Endothelial cell of umbilical vein (primary cell): ENCODE results near the gene CALN1. TPM values are rescaled to one million over a fixed set of nuclear protein-coding genes. Genes with fewer than 3 reads are reported as not detected.

Experiments used
- BruUV-seq: library from RNA; stranded (reverse); fragments of 400-500 nt; replicated peaks from 2 replicates; lab custom pipeline; 2021; lab: Mats Ljungman, UMichigan
- CTCF ChIA-PET: fragments of 300-600, 350-600 bp; sonication (Branson Sonifier 250); formaldehyde crosslinking; loops from one replicate; lab custom pipeline; 2021; ENCODE audit warnings: antibody characterized with exemption, inconsistent platforms; lab: Charles Lee
- POLR2A ChIA-PET: fragments of 300-600, 350-600 bp; sonication (Branson Sonifier 250); formaldehyde crosslinking; loops from one replicate; lab custom pipeline; 2021; ENCODE audit warnings: antibody characterized with exemption, inconsistent platforms; lab: Charles Lee
- DNase-seq: peaks from one replicate; pipeline ENCODE4 v3.0.0-alpha.2; 2011; ENCODE audit warnings: low read depth, low spot score
- FAIRE-seq: peaks from 2 replicates; lab custom pipeline; 2011; peaks lifted over from hg19 to GRCh38; lab: Jason Lieb, UNC
- H2AFZ ChIP-seq: 2 replicates; pipeline ENCODE4 v1.6.0; 2012; ENCODE audit warnings: low read depth, low read length, control low read depth, inconsistent platforms
- H3K27ac ChIP-seq: 2 replicates; pipeline ENCODE4 v1.5.1; 2011; ENCODE audit warnings: low read depth, mild to moderate bottlenecking, control low read depth, low read length, moderate library complexity; ENCODE audit not compliant: insufficient read depth
- H3K27me3 ChIP-seq, 2 experiments: 2 replicates each; pipeline versions ENCODE4 v1.6.0 to v1.6.1; 2011; ENCODE audit warnings: low read length in 2 of 2, mixed read lengths in 1 of 2; ENCODE audit not compliant: control insufficient read depth in 2 of 2, insufficient read depth in 2 of 2
- H3K36me3 ChIP-seq, 2 experiments: 2 replicates in 1 of 2; 3 replicates in 1 of 2; pipeline ENCODE4 v1.5.1; 2011; ENCODE audit warnings: low read length in 2 of 2, mild to moderate bottlenecking in 1 of 2, moderate library complexity in 1 of 2; ENCODE audit not compliant: control insufficient read depth in 2 of 2, insufficient read depth in 2 of 2; ENCODE audit errors: extremely low read depth in 1 of 2
- H3K4me1 ChIP-seq: 3 replicates; pipeline ENCODE4 v1.5.1; 2011; ENCODE audit warnings: mild to moderate bottlenecking, low read length; ENCODE audit not compliant: control insufficient read depth, insufficient read depth; ENCODE audit errors: extremely low read depth
- H3K4me2 ChIP-seq: 2 replicates; pipeline ENCODE4 v1.6.1; 2011; ENCODE audit warnings: low read length, control low read depth, mixed read lengths; ENCODE audit not compliant: insufficient read depth
- H3K4me3 ChIP-seq, 3 experiments: fragments of 200-600 bp in 1 of 3; sonication (generic), shearing (Covaris generic) in 1 of 3; replicated peaks in 1 of 3; 2 replicates each; pipeline ENCODE4 v1.5.1; 2011 to 2016; ENCODE audit warnings: control low read depth in 3 of 3, low read length in 3 of 3, mild to moderate bottlenecking in 2 of 3, inconsistent platforms in 1 of 3, low read depth in 1 of 3, moderate library complexity in 1 of 3; ENCODE audit not compliant: insufficient read depth in 1 of 3
- H3K79me2 ChIP-seq: 2 replicates; pipeline ENCODE4 v1.6.0; 2012; ENCODE audit warnings: low read length, inconsistent platforms; ENCODE audit not compliant: control insufficient read depth, insufficient read depth
- H3K9ac ChIP-seq: replicated peaks from 2 replicates; pipeline ENCODE3; 2011; ENCODE audit warnings: low read length, control low read depth; ENCODE audit not compliant: insufficient read depth; ENCODE audit errors: extremely low read depth
- H3K9me1 ChIP-seq: replicated peaks from 3 replicates; pipeline ENCODE4 v1.6.0; 2011; ENCODE audit warnings: mild to moderate bottlenecking, low read length; ENCODE audit not compliant: control insufficient read depth, insufficient read depth; ENCODE audit errors: extremely low read depth
- H3K9me3 ChIP-seq: replicated peaks from 2 replicates; pipeline ENCODE4 v1.5.1; 2012; ENCODE audit warnings: low read length, inconsistent platforms; ENCODE audit not compliant: control insufficient read depth, insufficient read depth
- H4K20me1 ChIP-seq: replicated peaks from 2 replicates; pipeline ENCODE3; 2011; ENCODE audit warnings: mild to moderate bottlenecking, low read length; ENCODE audit not compliant: control insufficient read depth, insufficient read depth; ENCODE audit errors: extremely low read depth
- EZH2 ChIP-seq: IDR thresholded peaks from 2 replicates; pipeline ENCODE4 v1.6.1; 2012; ENCODE audit warnings: borderline replicate concordance, low read depth, mild to moderate bottlenecking, moderate library complexity, low read length, inconsistent platforms; ENCODE audit not compliant: severe bottlenecking
- FOS ChIP-seq: IDR thresholded peaks from 2 replicates; pipeline ENCODE4 v1.6.1; 2011; ENCODE audit warnings: mild to moderate bottlenecking, low read length, moderate library complexity, borderline replicate concordance; ENCODE audit not compliant: insufficient read depth
- GATA2 ChIP-seq: IDR thresholded peaks from 2 replicates; pipeline ENCODE4 v1.7.0; 2011; ENCODE audit warnings: low read depth, mild to moderate bottlenecking, moderate library complexity, mixed read lengths, low read length; ENCODE audit not compliant: insufficient read length, insufficient read depth
- JUN ChIP-seq: IDR thresholded peaks from 2 replicates; pipeline ENCODE4 v1.6.1; 2011; ENCODE audit warnings: borderline replicate concordance, low read depth; ENCODE audit not compliant: insufficient read length, insufficient read depth
- MYC ChIP-seq: IDR thresholded peaks from one replicate; pipeline ENCODE4 v1.6.1; 2011; ENCODE audit warnings: mild to moderate bottlenecking, low read depth, low read length
- POLR2A ChIP-seq: IDR thresholded peaks from 2 replicates; pipeline ENCODE4 v1.6.1; 2012; ENCODE audit warnings: low read depth, mild to moderate bottlenecking, control low read depth, low read length
- POLR2AphosphoS5 ChIP-seq: IDR thresholded peaks from 2 replicates; pipeline ENCODE4 v1.6.1; 2012; ENCODE audit warnings: low read depth, mild to moderate bottlenecking, control low read depth, low read length, moderate library complexity; ENCODE audit not compliant: insufficient read depth
- dilution Hi-C: fragments of 300-500 bp; cut with MboI; formaldehyde crosslinking; loops from one replicate; pipeline ENCODE4 v1.15.0; 2019; ENCODE audit warnings: low sequenced_read_pairs; ENCODE audit not compliant: extremely low pct_ligation_motif_present
- intact Hi-C: fragments of 100-400 bp; cut with micrococcal nuclease; formaldehyde crosslinking; loops from one replicate; pipeline ENCODE4 v1.10.0; 2022
- polyA plus RNA-seq, 4 experiments: library from polyadenylated mRNA; depleted of rRNA in 3 of 4; stranded (reverse) in 3 of 4; unstranded in 1 of 4; fragments of >200 nt; gene quantifications; 2 replicates each; pipeline versions ENCODE4 v1.2.1 to v1.2.3, GENCODE V29; 2011 to 2012; ENCODE audit warnings: missing spikeins in 1 of 4
- total RNA-seq: library from RNA; stranded (reverse); gene quantifications from 2 replicates; pipeline ENCODE4 v1.2.3, GENCODE V29; 2021
- TF ChIP-seq, protein P1 (sequence below), 2 donors: IDR thresholded peaks; 1 replicate in 1 of 2; 2 replicates in 1 of 2; pipeline ENCODE4 v1.5.1; 2011; ENCODE audit warnings: low read length in 2 of 2, mild to moderate bottlenecking in 2 of 2, moderate library complexity in 2 of 2, control low read depth in 1 of 2, inconsistent platforms in 1 of 2, low read depth in 1 of 2; ENCODE audit not compliant: insufficient read depth in 1 of 2; ENCODE audit errors: extremely low read depth in 1 of 2
- TF ChIP-seq, protein P2 (sequence below): IDR thresholded peaks from 2 replicates; pipeline ENCODE4 v1.6.1; 2011; ENCODE audit not compliant: insufficient read depth, insufficient read length

The CALN1 gene
- total and polyA plus RNA-seq, 2 donors (not counting 3 experiments of a cell fraction or from before 2014, with no cell fraction given): not detected

DNA sequence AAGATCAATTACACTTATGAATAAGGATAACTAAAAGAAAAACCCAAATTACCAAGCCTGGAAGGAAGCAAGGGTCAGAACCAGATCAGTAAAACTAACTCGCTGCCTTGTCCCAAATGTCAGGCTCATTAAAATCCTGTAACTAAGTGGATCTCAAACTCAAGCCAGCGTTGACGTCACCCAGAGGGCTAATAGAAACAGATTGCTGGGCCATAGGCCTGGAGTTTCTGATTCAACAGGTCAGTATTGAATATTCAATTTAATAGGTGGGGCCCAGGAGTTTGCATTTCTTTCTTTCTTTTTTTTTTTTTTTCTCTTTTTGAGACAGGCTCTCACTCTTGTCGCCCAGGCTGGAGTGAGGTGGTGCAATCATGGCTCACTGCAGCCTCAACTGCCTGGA, 397.0 kb downstream of the CALN1 start:
- Histone ChIP-seq H3K4me1 (no peaks in the 10 kb centered on the region), H2AFZ (no peak overlapping the region), H3K27ac (no peak overlapping the region), H3K36me3 (no peaks in the 10 kb centered on the region), H3K4me2 (no peak overlapping the region), H4K20me1 (no peaks in the 10 kb centered on the region), H3K4me3 (no peak overlapping the region), H3K27me3 (no peaks in the 10 kb centered on the region), H3K79me2 (no peaks in the 10 kb centered on the region), H3K9me3 (peaks cover 7% of the 10 kb centered on the region), H3K9ac (no peak overlapping the region), H3K9me1 (no peaks in the 10 kb centered on the region)
- intact Hi-C loops: no loop called here
- no peak for TF ChIP-seq MYC
- TF ChIP-seq POLR2A: no peak
- TF ChIP-seq, protein P1, sequence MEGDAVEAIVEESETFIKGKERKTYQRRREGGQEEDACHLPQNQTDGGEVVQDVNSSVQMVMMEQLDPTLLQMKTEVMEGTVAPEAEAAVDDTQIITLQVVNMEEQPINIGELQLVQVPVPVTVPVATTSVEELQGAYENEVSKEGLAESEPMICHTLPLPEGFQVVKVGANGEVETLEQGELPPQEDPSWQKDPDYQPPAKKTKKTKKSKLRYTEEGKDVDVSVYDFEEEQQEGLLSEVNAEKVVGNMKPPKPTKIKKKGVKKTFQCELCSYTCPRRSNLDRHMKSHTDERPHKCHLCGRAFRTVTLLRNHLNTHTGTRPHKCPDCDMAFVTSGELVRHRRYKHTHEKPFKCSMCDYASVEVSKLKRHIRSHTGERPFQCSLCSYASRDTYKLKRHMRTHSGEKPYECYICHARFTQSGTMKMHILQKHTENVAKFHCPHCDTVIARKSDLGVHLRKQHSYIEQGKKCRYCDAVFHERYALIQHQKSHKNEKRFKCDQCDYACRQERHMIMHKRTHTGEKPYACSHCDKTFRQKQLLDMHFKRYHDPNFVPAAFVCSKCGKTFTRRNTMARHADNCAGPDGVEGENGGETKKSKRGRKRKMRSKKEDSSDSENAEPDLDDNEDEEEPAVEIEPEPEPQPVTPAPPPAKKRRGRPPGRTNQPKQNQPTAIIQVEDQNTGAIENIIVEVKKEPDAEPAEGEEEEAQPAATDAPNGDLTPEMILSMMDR (IDR thresholded peaks at IDR 0.05; ENCODE audit: extremely low read depth in 1 of 2, insufficient read depth in 1 of 2, low read depth in 1 of 2, low read length in 2 of 2): no peak
- no peak for TF ChIP-seq JUN
- no peak for TF ChIP-seq GATA2
- TF ChIP-seq POLR2AphosphoS5: no peak
- no peak for TF ChIP-seq EZH2
- no peak for TF ChIP-seq FOS
- TF ChIP-seq, protein P2, sequence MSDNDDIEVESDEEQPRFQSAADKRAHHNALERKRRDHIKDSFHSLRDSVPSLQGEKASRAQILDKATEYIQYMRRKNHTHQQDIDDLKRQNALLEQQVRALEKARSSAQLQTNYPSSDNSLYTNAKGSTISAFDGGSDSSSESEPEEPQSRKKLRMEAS: no peak
- no peak for FAIRE-seq
- ChIA-PET POLR2A (no interaction called here), CTCF (no interaction called here)
- dilution Hi-C loops: no loop called here
- no peak for DNase-seq
- BruUV-seq: no TSS peak
